Lower leg skin (tissue), 3 donors: ENCODE measurements around the gene ROM1.

Experiments
- CTCF ChIP-seq, 3 donors: fragments of 450-650 bp; IDR thresholded peaks; one replicate each; pipeline ENCODE4 v1.5.1; 2016; ENCODE audit warnings: antibody characterized with exemption in 3 of 3, mild to moderate bottlenecking in 3 of 3, moderate library complexity in 2 of 3
- POLR2A ChIP-seq, 2 donors: fragments of 450-650 bp; IDR thresholded peaks; one replicate each; pipeline ENCODE4 v1.6.1; 2016 to 2017; ENCODE audit warnings: antibody characterized with exemption in 2 of 2, mild to moderate bottlenecking in 1 of 2, moderate library complexity in 1 of 2

GRCh38 chr11:62646825-62647608, 34.0 kb downstream of the ROM1 start:
- no peak for TF ChIP-seq POLR2A (IDR thresholded peaks at IDR 0.05)
- no peak for TF ChIP-seq CTCF (IDR thresholded peaks at IDR 0.05)
